IMR-90 (cell line): ENCODE results near the gene TMEM214. TPM values are rescaled to one million over a fixed set of nuclear protein-coding genes. Genes with fewer than 3 reads are reported as not detected.

Experiments
- ATAC-seq: fragments of 200-7000 bp; cut with Tn5 transposase; 2 replicates; pipeline ENCODE4 v1.9.1; 2020; ENCODE audit warnings: low read depth, mild to moderate bottlenecking, moderate library complexity
- BruUV-seq: library from RNA; stranded (reverse); fragments of 400-500 nt; replicated peaks from 2 replicates; lab custom pipeline; 2021; lab: Mats Ljungman, UMichigan
- CTCF ChIA-PET: fragments of 300-600 bp; formaldehyde crosslinking; extraction: SDS; loops from one replicate; lab custom pipeline; 2021; ENCODE audit warnings: antibody characterized with exemption; lab: Yijun Ruan, JAX
- POLR2A ChIA-PET: fragments of 300-600 bp; sonication (Branson Sonifier 250); formaldehyde crosslinking; loops from one replicate; lab custom pipeline; 2022; ENCODE audit warnings: antibody characterized with exemption; ENCODE audit not compliant: unreplicated experiment; lab: Charles Lee
- DNase-seq: peaks from one replicate; pipeline ENCODE4 v3.0.0; 2013
- H2AFZ ChIP-seq: replicated peaks from 2 replicates; pipeline ENCODE3; 2013; ENCODE audit warnings: low read length, mild to moderate bottlenecking; ENCODE audit not compliant: poor library complexity
- H2AK5ac ChIP-seq: 2 replicates; pipeline ENCODE4 v1.6.1; 2013; ENCODE audit warnings: low read depth, low read length, inconsistent platforms
- H2AK9ac ChIP-seq: replicated peaks from 2 replicates; pipeline ENCODE3; 2013; ENCODE audit warnings: mild to moderate bottlenecking, low read depth, low read length, moderate library complexity; ENCODE audit not compliant: poor library complexity
- H2BK120ac ChIP-seq: 2 replicates; pipeline ENCODE4 v1.6.1; 2013; ENCODE audit warnings: low read depth, low read length, inconsistent platforms
- H2BK15ac ChIP-seq: 3 replicates; pipeline ENCODE4 v1.6.1; 2013; ENCODE audit warnings: low read depth, low read length, inconsistent platforms
- H2BK20ac ChIP-seq: 2 replicates; pipeline ENCODE4 v1.6.1; 2013; ENCODE audit warnings: low read depth, mild to moderate bottlenecking, inconsistent platforms, low read length, moderate library complexity
- H2BK5ac ChIP-seq: 2 replicates; pipeline ENCODE4 v1.6.1; 2013; ENCODE audit warnings: mild to moderate bottlenecking, low read depth, low read length, inconsistent platforms; ENCODE audit not compliant: poor library complexity, severe bottlenecking
- H3K14ac ChIP-seq: replicated peaks from 2 replicates; pipeline ENCODE4 v1.6.1; 2013; ENCODE audit warnings: low read depth, low read length, inconsistent platforms
- H3K18ac ChIP-seq: 2 replicates; pipeline ENCODE4 v1.6.1; 2013; ENCODE audit warnings: low read depth, low read length, control low read depth
- H3K23ac ChIP-seq: 2 replicates; pipeline ENCODE4 v1.6.1; 2013; ENCODE audit warnings: low read depth, low read length, inconsistent platforms
- H3K27ac ChIP-seq: 2 replicates; pipeline ENCODE4 v1.5.1; 2013; ENCODE audit warnings: mild to moderate bottlenecking, control low read depth, low read length; ENCODE audit not compliant: insufficient read depth
- H3K27me3 ChIP-seq: 2 replicates; pipeline ENCODE4 v1.6.1; 2013; ENCODE audit warnings: low read length; ENCODE audit not compliant: control insufficient read depth, insufficient read depth
- H3K36me3 ChIP-seq: 2 replicates; pipeline ENCODE4 v1.6.1; 2013; ENCODE audit warnings: low read length, mixed read lengths; ENCODE audit not compliant: control insufficient read depth, insufficient read depth
- H3K4ac ChIP-seq: 2 replicates; pipeline ENCODE4 v1.6.1; 2013; ENCODE audit warnings: low read depth, low read length, inconsistent platforms
- H3K4me1 ChIP-seq: 2 replicates; pipeline ENCODE4 v1.6.1; 2013; ENCODE audit warnings: low read length, mixed read lengths; ENCODE audit not compliant: control insufficient read depth, insufficient read depth
- H3K4me2 ChIP-seq: 2 replicates; pipeline ENCODE4 v1.6.1; 2013; ENCODE audit warnings: low read depth, mild to moderate bottlenecking, control low read depth, low read length, moderate library complexity
- H3K4me3 ChIP-seq: 2 replicates; pipeline ENCODE4 v1.5.1; 2013; ENCODE audit warnings: low read depth, mild to moderate bottlenecking, control low read depth, low read length, moderate library complexity; ENCODE audit not compliant: insufficient read depth
- H3K56ac ChIP-seq: 2 replicates; pipeline ENCODE4 v1.6.1; 2013; ENCODE audit warnings: low read length, inconsistent platforms; ENCODE audit not compliant: insufficient read depth; ENCODE audit errors: extremely low read depth
- H3K79me1 ChIP-seq, 2 experiments: 2 replicates each; pipeline ENCODE4 v1.6.1; 2013; ENCODE audit warnings: low read length in 2 of 2, inconsistent platforms in 1 of 2, low read depth in 1 of 2
- H3K9ac ChIP-seq: 2 replicates; pipeline ENCODE4 v1.6.1; 2013; ENCODE audit warnings: low read depth, low read length, control low read depth
- H3K9me1 ChIP-seq: 2 replicates; pipeline ENCODE4 v1.6.1; 2013; ENCODE audit warnings: low read length, inconsistent platforms; ENCODE audit not compliant: insufficient read depth
- H3K9me3 ChIP-seq: 2 replicates; pipeline ENCODE4 v1.6.1; 2013; ENCODE audit warnings: low read length; ENCODE audit not compliant: control insufficient read depth, insufficient read depth
- H4K20me1 ChIP-seq: 2 replicates; pipeline ENCODE4 v1.6.1; 2013; ENCODE audit warnings: low read length, inconsistent platforms; ENCODE audit not compliant: insufficient read depth
- H4K5ac ChIP-seq: 2 replicates; pipeline ENCODE4 v1.6.1; 2013; ENCODE audit warnings: mild to moderate bottlenecking, low read depth, low read length, control low read depth
- H4K8ac ChIP-seq, 2 experiments: 2 replicates each; pipeline ENCODE4 v1.6.1; 2013; ENCODE audit warnings: low read depth in 2 of 2, low read length in 2 of 2, control low read depth in 1 of 2, inconsistent platforms in 1 of 2
- H4K91ac ChIP-seq: 2 replicates; pipeline ENCODE4 v1.6.1; 2013; ENCODE audit warnings: low read depth, low read length, inconsistent platforms; ENCODE audit not compliant: insufficient read depth
- MAFK ChIP-seq: IDR thresholded peaks from 2 replicates; pipeline ENCODE4 v1.6.1; 2012; ENCODE audit warnings: low read depth, low read length, improper control_type of control experiment
- RAD21 ChIP-seq: IDR thresholded peaks from 2 replicates; pipeline ENCODE4 v1.6.1; 2012; ENCODE audit warnings: low read length, improper control_type of control experiment
- WGBS, 2 experiments: methylation state at CpG; one replicate each; pipeline versions ENCODE4 v1.1.5 to v1.1.7; 2013; ENCODE audit warnings: missing lambda C conversion rate in 2 of 2; ENCODE audit not compliant: insufficient read length in 1 of 2; ENCODE audit errors: extremely low coverage in 2 of 2; 5-methylcytosine and 5-hydroxymethylcytosine counted together
- dilution Hi-C: fragments of 300-500 bp; cut with HindIII; formaldehyde crosslinking; loops from one replicate; pipeline ENCODE4 v1.14.3; 2018; ENCODE audit warnings: low sequenced_read_pairs; ENCODE audit not compliant: unreplicated experiment
- in situ Hi-C: fragments of 300-500 bp; cut with MboI; formaldehyde crosslinking; loops from 3 replicates; pipeline ENCODE4 v1.14.3; 2019; ENCODE audit warnings: low sequenced_read_pairs, inconsistent platforms, mixed read lengths
- intact Hi-C: fragments of 100-400 bp; cut with micrococcal nuclease; formaldehyde crosslinking; loops from 2 replicates; pipeline ENCODE4 v1.10.0; 2022
- polyA plus RNA-seq, 3 experiments: library from polyadenylated mRNA; depleted of rRNA; stranded (reverse); fragments of >200 nt; gene quantifications; 2 replicates each; pipeline ENCODE4 v1.2.3, GENCODE V29; 2012; ENCODE audit warnings: low replicate concordance in 1 of 3
- total RNA-seq: library from RNA; depleted of rRNA; stranded (reverse); fragments of >200 nt; gene quantifications from 2 replicates; pipeline ENCODE4 v1.2.3, GENCODE V29; 2012
- TF ChIP-seq, protein P1 (sequence below): fragments of 150-350 bp; IDR thresholded peaks from 2 replicates; pipeline ENCODE4 v1.6.1; 2017; ENCODE audit warnings: mild to moderate bottlenecking, antibody characterized with exemption, low read length, low read depth

TMEM214 gene
- total and polyA plus RNA-seq, 2 of the 4 experiments (the other 2 are of a cell fraction), result 32.1 to 121 TPM

DNA sequence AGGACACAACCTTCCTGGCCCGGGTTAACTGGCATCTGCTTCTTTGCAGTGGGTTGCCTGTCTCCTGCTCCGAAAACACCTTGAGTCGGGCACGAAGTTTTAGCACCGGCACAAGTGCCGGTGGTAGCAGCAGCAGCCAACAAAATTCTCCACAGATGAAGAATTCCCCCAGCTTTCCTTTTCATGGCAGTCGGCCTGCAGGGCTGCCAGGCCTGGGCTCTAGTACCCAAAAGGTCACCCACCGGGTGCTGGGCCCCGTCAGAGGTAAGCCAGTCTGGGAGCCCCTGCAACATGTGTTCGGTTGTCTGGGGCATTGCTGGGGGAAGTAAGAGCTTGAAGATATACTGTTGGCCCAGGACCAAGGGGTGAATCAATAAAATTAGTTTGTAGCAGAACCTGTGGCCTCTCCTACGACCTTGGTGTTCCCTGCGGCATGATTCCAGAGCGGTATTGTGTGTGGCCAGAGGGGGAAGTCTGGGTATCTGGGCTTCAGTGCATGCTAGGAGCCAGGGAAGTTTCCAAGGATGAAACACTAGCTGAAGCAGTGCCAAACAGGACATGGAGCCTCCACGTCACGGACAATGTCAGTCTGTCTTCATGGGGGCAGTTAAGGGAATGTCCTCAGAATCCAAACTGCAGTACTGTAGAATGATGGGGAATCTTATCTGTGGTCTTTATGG, 26.5 kb downstream of the TMEM214 start:
- Histone ChIP-seq H3K79me1 (peaks cover 11 to 36% of the 10 kb centered on the region in 2 experiments), H2BK120ac (no peak overlapping the region), H2BK20ac (no peak overlapping the region), H4K5ac (no peak overlapping the region), H3K9me3 (no peaks in the 10 kb centered on the region), H4K20me1 (no peaks in the 10 kb centered on the region; the same call in none of the 2 replicates), H3K4ac (no peak overlapping the region), H3K14ac (no peak overlapping the region), H4K8ac (no peak overlapping the region), H3K4me1 (no peaks in the 10 kb centered on the region; the same call in 1 of the 2 replicates), H2AK9ac (no peak overlapping the region), H4K91ac (no peak overlapping the region), H2AFZ (no peak overlapping the region), H3K23ac (no peak overlapping the region), H3K9ac (no peak overlapping the region), H3K36me3 (peaks cover 39% of the 10 kb centered on the region), H3K4me2 (no peak overlapping the region), H2AK5ac (no peak overlapping the region), H3K56ac (no peak overlapping the region), H3K27me3 (no peaks in the 10 kb centered on the region), H3K18ac (no peak overlapping the region), H2BK5ac (no peak overlapping the region), H3K4me3 (no peak overlapping the region), H2BK15ac (no peak overlapping the region), H3K27ac (no peak overlapping the region), H3K9me1 (peaks cover 16% of the 10 kb centered on the region)
- DNase-seq (no peak), ATAC-seq (no peak)
- TF ChIP-seq RAD21, result no peak
- TF ChIP-seq, protein P1, sequence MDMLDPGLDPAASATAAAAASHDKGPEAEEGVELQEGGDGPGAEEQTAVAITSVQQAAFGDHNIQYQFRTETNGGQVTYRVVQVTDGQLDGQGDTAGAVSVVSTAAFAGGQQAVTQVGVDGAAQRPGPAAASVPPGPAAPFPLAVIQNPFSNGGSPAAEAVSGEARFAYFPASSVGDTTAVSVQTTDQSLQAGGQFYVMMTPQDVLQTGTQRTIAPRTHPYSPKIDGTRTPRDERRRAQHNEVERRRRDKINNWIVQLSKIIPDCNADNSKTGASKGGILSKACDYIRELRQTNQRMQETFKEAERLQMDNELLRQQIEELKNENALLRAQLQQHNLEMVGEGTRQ, result no peak
- TF ChIP-seq MAFK, result no peak
- ChIA-PET POLR2A (interaction anchor here (0.6 to 1.0 kb wide), 4 partner anchors 8 to 27 kb away, joined by 3 read pairs; partner anchors contain the start of gene TMEM214), CTCF (no interaction called here)
- WGBS, 2 experiments, result 87% methylated on average over 9 of the region's 15 CpGs; no CpG with 5 or more reads in 1 of the 2 experiments
- intact Hi-C loops, result no loop called here
- in situ Hi-C loops, result no loop called here
- dilution Hi-C loops, result no loop called here
- BruUV-seq, result no TSS peak
